Bronchial epithelial cell (primary cell): Measurements from ENCODE around the gene ALDH3A2. TPM values are rescaled to one million over a fixed set of nuclear protein-coding genes. Genes with fewer than 3 reads are reported as not detected.
"Not testable (repeated sequence)": the region's sequence is repeated elsewhere in the genome, so short reads cannot be mapped to it uniquely, and the experiment has no call there.

Experiments used
- DNase-seq: peaks from one replicate; pipeline ENCODE4 v3.0.0-alpha.2; 2010; ENCODE audit warnings: low read depth
- FAIRE-seq: peaks from 2 replicates; lab custom pipeline; 2011; peaks lifted over from hg19 to GRCh38; lab: Jason Lieb, UNC
- H3K27me3 ChIP-seq: 2 replicates; pipeline ENCODE4 v1.5.1; 2011; ENCODE audit warnings: low read length; ENCODE audit not compliant: control insufficient read depth, insufficient read depth
- H3K36me3 ChIP-seq: 2 replicates; pipeline ENCODE4 v1.5.1; 2011; ENCODE audit warnings: low read length; ENCODE audit not compliant: control insufficient read depth, insufficient read depth
- H3K4me3 ChIP-seq: 2 replicates; pipeline ENCODE4 v1.5.1; 2011; ENCODE audit warnings: mild to moderate bottlenecking, low read depth, low read length, control low read depth
- total RNA-seq: library from RNA; depleted of rRNA; stranded (reverse); fragments of >200 nt; gene quantifications from 2 replicates; pipeline ENCODE4 v1.2.1, GENCODE V29; 2014
- TF ChIP-seq, protein P1 (sequence below): IDR thresholded peaks from 2 replicates; pipeline ENCODE4 v1.5.1; 2011; ENCODE audit warnings: mild to moderate bottlenecking, moderate library complexity, low read length, control low read depth, inconsistent platforms; ENCODE audit not compliant: insufficient read depth, severe bottlenecking

The ALDH3A2 gene
- total RNA-seq, 1 donor from 2014 or later: 142 TPM

DNA sequence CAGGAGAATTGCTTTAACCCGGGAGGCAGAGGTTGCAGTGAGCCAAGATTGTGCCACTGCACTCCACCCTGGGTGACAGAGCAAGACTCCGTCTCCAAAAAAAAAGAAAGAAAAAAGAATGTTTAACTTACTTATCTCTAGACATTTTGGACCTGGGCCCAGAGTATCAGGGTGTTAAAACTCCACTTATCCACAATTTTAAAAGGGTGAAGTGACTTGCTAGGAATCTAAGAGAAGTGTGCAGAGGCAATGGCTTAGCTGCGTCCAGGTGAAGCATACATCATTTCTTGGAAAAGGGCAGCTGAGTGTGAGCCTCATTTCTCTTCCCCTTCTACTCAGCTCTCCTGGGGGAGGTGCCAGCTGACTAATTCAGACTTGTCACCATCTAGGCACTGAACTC is 25.1 kb downstream of the ALDH3A2 start:
- TF ChIP-seq, protein P1, sequence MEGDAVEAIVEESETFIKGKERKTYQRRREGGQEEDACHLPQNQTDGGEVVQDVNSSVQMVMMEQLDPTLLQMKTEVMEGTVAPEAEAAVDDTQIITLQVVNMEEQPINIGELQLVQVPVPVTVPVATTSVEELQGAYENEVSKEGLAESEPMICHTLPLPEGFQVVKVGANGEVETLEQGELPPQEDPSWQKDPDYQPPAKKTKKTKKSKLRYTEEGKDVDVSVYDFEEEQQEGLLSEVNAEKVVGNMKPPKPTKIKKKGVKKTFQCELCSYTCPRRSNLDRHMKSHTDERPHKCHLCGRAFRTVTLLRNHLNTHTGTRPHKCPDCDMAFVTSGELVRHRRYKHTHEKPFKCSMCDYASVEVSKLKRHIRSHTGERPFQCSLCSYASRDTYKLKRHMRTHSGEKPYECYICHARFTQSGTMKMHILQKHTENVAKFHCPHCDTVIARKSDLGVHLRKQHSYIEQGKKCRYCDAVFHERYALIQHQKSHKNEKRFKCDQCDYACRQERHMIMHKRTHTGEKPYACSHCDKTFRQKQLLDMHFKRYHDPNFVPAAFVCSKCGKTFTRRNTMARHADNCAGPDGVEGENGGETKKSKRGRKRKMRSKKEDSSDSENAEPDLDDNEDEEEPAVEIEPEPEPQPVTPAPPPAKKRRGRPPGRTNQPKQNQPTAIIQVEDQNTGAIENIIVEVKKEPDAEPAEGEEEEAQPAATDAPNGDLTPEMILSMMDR: no peak
- peaks cover 16% of the 10 kb centered on the region for H3K36me3 ChIP-seq
- DNase-seq (peak; percentile 42), FAIRE-seq (no peak)
- H3K27me3 ChIP-seq: no peaks in the 10 kb centered on the region
- no peak overlapping the region for H3K4me3 ChIP-seq

- DNase-seq: no peak
- Histone ChIP-seq H3K36me3 (peaks cover 10% of the 10 kb centered on the region), H3K27me3 (no peaks in the 10 kb centered on the region), H3K4me3 (no peak overlapping the region)
- TF ChIP-seq, protein P1: no peak
- FAIRE-seq: no peak
These were observed 28.3 kb downstream of the ALDH3A2 start for GRCh38 chr17:19676896-19677295.

DNA sequence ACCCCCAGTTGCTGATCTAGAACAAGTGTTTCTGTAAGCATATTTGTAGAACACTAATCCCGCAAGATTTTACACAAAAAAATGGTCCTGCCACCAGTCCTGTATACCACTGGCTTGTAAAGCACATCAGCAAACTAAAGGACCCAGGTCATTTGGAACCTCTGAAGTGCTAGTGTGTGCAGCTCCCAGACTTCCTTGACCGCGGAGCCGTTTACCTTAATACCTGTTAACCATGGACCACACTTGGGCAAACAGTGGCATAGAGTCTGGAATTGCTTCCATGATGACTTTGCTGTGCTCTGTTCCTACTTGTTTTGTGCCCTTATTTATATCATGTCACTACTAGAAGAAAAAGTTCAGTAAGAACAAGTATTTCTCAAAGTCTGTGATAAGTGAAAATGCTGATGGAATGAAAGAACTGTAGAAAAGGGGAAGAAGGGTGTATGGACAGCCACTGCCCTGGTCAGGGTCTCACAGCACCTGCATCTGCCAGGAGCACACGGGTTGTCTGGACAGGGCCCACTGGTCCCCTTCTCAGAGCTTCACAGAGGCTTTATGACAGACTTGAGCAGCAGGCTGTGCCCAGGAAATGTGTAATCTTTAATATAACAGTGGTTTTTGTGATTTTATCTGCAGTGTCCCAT is 29.3 kb downstream of the ALDH3A2 start:
- peaks cover 10% of the 10 kb centered on the region for H3K36me3 ChIP-seq
- H3K4me3 ChIP-seq: no peak overlapping the region
- FAIRE-seq (no peak), DNase-seq (no peak)
- no peaks in the 10 kb centered on the region for H3K27me3 ChIP-seq
- TF ChIP-seq, protein P1: no peak

- FAIRE-seq: no peak
These were observed 30.3 kb downstream of the ALDH3A2 start for GRCh38 chr17:19678581-19679453.

DNA sequence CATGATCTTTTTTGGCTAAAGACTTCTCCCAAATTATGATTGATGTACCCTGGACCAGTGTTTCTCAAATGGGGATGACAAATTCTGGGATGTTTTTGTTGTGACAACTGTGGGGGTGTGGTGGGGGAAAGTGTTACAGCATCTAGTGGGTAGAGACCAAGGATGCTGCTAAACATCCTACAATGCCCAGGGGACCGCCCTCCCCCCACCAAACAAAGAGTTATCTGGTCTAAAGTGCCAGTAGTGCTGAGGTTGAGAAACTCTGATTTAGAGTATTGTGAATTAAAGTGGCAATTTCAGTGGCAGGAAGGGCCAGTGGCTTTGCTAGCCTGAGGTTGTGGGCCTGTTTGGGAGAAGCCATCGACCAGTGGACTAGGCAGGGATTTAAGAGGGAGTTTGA is 34.6 kb downstream of the ALDH3A2 start:
- DNase-seq (no peak), FAIRE-seq (no peak)
- Histone ChIP-seq H3K36me3 (no peaks in the 10 kb centered on the region), H3K4me3 (no peak overlapping the region), H3K27me3 (no peaks in the 10 kb centered on the region)
- TF ChIP-seq, protein P1: no peak

More at GRCh38 chr17:19678581-19679453, 30.3 kb downstream of the ALDH3A2 start:
- Histone ChIP-seq H3K4me3 (no peak overlapping the region), H3K36me3 (peaks cover 10% of the 10 kb centered on the region), H3K27me3 (no peaks in the 10 kb centered on the region)
- no peak for DNase-seq
- TF ChIP-seq, protein P1: no peak

DNA sequence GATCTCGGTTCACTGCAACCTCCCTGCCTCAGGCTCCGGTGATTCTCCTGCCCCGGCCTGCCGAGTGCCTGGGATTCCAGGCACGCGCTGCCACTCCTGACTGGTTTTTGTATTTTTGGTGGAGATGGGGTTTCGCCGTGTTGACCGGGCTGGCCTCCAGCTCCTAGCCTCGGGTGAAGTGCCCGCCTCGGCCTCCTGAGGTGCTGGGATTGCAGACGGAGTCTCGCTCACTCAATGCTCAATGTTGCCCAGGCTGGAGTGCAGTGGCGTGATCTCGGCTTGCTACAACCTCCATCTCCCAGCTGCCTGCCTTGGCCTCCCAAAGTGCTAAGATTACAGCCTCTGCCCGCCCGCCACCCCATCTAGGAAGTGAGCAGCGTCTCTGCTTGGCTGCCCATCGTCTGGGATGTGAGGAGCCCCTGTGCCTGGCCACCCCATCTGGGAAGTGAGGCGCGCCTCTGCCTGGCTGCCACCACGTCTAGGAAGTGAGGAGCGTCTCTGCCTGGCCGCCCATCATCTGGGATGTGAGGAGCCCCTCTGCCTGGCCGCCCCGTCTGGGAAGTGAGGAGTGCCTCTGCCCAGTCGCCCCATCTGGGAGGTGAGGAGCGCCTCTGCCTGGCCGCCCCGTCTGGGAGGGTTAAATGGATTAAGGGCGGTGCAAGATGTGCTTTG is 36.5 kb downstream of the ALDH3A2 start:
- not testable (repeated sequence) for DNase-seq, H3K36me3 ChIP-seq, FAIRE-seq, H3K4me3 ChIP-seq, H3K27me3 ChIP-seq
